GM10847 (cell line): Measurements from ENCODE around the gene PDSS2.

Experiments
- POLR2A ChIP-seq: IDR thresholded peaks from 2 replicates; pipeline ENCODE4 v1.6.1; 2011; ENCODE audit not compliant: insufficient read length; ENCODE audit errors: extremely low read depth

The PDSS2 gene

DNA sequence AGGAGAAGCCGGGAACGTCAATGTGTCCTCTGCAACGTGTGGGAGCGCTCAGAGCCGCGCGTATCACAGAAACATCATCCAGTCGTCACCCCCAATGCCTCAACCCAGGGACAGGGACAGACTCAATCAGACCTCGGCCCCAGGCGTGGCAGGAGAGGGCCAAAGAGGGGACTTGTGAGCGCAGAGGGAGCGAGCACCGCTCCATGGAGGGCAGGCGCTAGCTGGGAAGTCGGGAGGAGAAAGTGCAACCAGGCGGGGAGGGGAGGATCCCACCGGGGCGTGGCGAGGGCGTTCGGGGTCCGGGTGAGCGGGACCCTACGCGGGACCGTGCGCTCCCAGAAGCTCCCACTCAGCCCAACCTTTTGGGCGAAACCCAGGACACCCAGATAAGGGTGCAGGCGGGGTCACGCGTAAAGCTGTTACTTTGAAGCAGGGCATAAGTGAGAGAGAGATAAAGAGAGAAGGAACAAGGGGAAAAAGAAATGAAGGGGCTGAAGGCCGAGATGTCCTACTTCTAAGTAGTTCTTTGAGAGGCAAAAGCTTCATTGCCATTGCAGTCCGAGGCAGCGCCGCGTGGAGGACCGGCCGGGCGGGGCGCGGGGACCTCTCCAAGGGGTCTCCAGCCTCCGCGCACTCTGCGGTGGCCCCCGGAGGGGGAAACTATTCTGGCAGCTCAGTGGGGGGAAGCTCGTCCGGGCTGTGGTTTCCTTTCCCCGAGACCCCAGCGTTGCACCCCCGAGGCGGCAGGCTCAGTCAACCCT, 29.7 kb upstream of the PDSS2 start:
- no peak for TF ChIP-seq POLR2A

GRCh38 chr6:107488174-107488874, 29.0 kb upstream of the PDSS2 start:
- no peak for TF ChIP-seq POLR2A

- no peak for TF ChIP-seq POLR2A
Measured at GRCh38 chr6:107485157-107485556, 25.8 kb upstream of the PDSS2 start.

DNA sequence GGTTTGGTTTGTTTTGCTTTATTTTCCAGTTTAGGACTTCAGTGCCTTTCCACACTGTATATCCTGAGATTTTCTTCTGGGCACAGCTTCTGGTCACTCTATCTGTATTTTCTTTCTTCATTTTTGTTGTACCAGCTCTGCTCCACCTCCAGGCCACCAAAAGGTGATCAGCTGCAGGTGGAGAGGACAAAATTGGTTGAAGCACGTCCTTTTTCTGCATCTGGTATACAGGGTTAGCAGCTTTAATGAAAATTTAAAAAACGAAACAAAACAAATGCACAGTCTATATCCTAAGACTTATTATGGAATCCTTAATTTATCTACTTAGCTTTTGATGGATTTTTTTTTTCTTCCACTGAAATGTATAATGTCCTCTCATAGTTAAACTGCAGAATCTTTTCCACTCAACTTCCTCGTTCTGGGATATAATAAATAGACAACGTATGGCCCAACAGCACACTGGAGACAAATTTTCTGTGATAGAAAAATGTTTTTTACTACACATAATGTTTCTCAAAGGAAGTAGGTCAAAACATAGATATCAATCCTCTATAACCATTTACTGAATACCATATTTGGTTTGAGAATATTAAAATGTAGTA, 19.8 kb upstream of the PDSS2 start:
- no peak for TF ChIP-seq POLR2A

DNA sequence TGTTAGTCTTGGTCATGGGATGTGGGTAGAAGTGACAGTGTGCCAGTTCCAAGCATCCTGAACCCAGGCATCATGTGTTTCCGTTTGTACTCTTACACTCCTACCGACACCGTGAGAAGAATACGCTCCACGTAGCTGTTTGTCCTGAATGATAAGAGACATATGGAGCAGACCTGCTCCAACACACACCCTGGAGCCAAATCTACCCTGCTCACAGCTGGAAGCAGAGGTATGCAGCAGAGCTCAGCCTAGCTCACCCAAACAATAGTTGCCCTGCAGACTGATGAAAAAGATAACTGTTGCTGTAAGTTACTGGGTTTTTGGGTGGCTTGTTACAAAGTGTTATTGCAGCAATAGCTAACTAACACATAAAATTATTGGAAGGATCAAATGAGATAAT, 14.3 kb upstream of the PDSS2 start:
- no peak for TF ChIP-seq POLR2A

- TF ChIP-seq POLR2A, result no peak
Measured at GRCh38 chr6:107470364-107470763, 11.0 kb upstream of the PDSS2 start.

GRCh38 chr6:107466062-107466461, 6.7 kb upstream of the PDSS2 start:
- no peak for TF ChIP-seq POLR2A

DNA sequence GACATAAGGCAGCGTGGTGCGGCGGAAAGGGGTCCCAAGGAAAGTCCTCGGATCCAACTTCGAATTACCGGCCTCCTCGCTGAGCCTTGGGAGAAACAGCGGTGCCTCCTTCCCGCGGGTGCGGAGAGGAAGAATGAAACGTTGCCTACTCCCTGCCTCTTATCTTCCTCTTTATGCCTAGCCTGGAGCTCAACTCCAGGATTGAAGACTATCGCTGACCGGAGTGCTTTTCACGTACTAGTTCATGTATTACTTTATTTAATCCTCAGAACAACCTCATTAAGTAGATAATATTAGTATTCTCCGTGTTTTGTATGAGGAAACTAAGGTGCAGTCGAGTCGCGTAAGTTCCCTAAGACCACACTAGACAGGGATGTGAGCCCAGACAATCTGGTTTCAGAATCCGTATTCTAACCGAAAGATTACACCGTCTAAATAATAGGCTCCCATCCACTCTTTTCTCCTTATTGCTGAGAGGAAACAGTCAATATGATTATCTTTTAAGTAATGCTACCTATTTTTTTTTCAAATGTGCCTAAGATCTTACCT, 793 bp upstream of the PDSS2 start:
- no peak for TF ChIP-seq POLR2A

GRCh38 chr6:107458672-107459282, 587 bp downstream of the PDSS2 start:
- TF ChIP-seq POLR2A, result no peak

GRCh38 chr6:107448776-107449175, 10.6 kb downstream of the PDSS2 start:
- no peak for TF ChIP-seq POLR2A

DNA sequence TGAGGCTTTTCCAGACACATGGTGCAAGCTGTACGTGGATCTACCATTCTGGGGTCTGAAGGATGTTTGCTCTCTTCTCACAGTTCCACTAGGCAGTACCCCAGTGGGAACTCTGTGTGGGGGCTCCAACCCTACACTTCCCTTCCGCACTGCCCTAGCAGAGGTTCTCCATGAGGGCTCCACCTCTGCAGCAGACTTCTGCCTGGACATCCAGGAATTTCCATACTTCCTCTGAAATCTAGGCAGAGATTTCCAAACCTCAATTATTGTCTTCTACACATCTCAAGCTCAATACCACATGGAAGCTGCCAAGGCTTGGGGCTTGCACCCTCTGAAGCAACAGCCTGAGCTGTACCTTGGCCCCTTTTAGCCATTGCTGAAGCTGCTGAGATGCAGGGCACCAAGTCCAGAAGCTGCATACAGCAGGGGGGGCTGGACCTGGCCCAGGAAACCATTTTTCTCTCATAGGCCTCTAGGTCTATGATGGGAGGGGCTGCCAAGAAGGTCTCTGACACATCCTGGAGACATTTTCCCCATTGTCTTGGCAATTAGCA, 11.6 kb downstream of the PDSS2 start:
- TF ChIP-seq POLR2A, result no peak

DNA sequence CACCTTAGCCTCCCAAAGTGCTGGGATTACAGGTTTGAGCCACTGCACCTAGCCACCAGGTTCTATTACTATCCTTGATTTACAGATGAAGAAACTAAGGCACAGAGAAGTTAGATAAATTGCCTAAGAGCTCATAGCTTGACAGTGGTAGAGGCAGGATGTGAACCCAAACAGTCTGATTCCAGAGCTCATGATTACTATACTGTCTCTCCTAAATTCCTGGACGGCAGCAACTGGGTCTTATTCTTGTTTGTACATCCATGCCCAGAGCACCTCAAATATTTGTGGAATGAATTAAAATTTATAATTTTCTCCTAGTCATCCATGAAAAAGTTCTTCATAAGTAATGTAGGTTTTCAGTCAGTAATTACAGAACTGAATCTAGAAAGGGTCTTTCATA, 15.1 kb downstream of the PDSS2 start:
- TF ChIP-seq POLR2A, result no peak

- no peak for TF ChIP-seq POLR2A
Measured at GRCh38 chr6:107443608-107444267, 15.6 kb downstream of the PDSS2 start.

GRCh38 chr6:107442938-107443607, 16.3 kb downstream of the PDSS2 start:
- no peak for TF ChIP-seq POLR2A
